ENCODE measurements around the gene CORO7.

GRCh38 chr16:4358236-4358635, 58.2 kb downstream of the CORO7 start:
- TF ChIP-seq POLR2A (IDR thresholded peaks at IDR 0.05; ENCODE audit: low read length), result no peak
- no peak for TF ChIP-seq GATA1 (IDR thresholded peaks at IDR 0.05; ENCODE audit: low read depth, low read length)

Measured in erythroblast (primary cell).